HAP-1 (cell line): ENCODE results near the gene SEMA3G.

Experiments used
- DNase-seq, 2 experiments: peaks; one replicate each; pipeline ENCODE4 v3.0.0-alpha.2; 2016 to 2020; ENCODE audit warnings: low spot score in 2 of 2
- H3K27me3 ChIP-seq: fragments of 250-450 bp; sonication (Bioruptor Pico); 2 replicates; pipeline ENCODE4 v1.5.1; 2020; ENCODE audit warnings: low read depth, mild to moderate bottlenecking, moderate library complexity
- H3K36me3 ChIP-seq: fragments of 250-450 bp; sonication (Bioruptor Pico); replicated peaks from 2 replicates; pipeline ENCODE4 v1.5.1; 2020; ENCODE audit warnings: mild to moderate bottlenecking
- H3K4me1 ChIP-seq: fragments of 250-450 bp; sonication (Bioruptor Pico); 2 replicates; pipeline ENCODE4 v1.5.1; 2020; ENCODE audit warnings: mild to moderate bottlenecking
- H3K4me3 ChIP-seq: fragments of 250-450 bp; sonication (Bioruptor Pico); 2 replicates; pipeline ENCODE4 v1.5.1; 2020; ENCODE audit warnings: mild to moderate bottlenecking, moderate library complexity
- H3K9me3 ChIP-seq: fragments of 250-450 bp; sonication (Bioruptor Pico); 2 replicates; pipeline ENCODE4 v1.5.1; 2020; ENCODE audit warnings: mild to moderate bottlenecking, moderate library complexity
- in situ Hi-C: fragments of 300-500 bp; cut with MboI; formaldehyde crosslinking; loops from 3 replicates; pipeline ENCODE4 v1.14.3; 2020; ENCODE audit warnings: low sequenced_read_pairs, inconsistent platforms, mixed read lengths

Gene SEMA3G

GRCh38 chr3:52453496-52454249, 8.8 kb upstream of the SEMA3G start, which contains the start of gene TNNC1:
Gene TNNC1 (minus strand): TSS chr3:52454041. CDS start chr3:52454015, 26 bp downstream.
- H3K9me3 ChIP-seq, result no peaks in the 10 kb centered on the region
- peaks cover 16% of the 10 kb centered on the region for H3K36me3 ChIP-seq
- H3K27me3 ChIP-seq, result no peaks in the 10 kb centered on the region
- peak within 1 kb of the TSS; percentile 98 for H3K4me3 ChIP-seq
- H3K4me1 ChIP-seq, result peaks cover 8% of the 10 kb centered on the region
- DNase-seq, result no peak
- in situ Hi-C loops, result no loop called here

GRCh38 chr3:52452570-52453221, 7.8 kb upstream of the SEMA3G start:
- Histone ChIP-seq H3K36me3 (peaks cover 6% of the 10 kb centered on the region), H3K27me3 (no peaks in the 10 kb centered on the region), H3K4me3 (no peak overlapping the region), H3K4me1 (peaks cover 8% of the 10 kb centered on the region), H3K9me3 (no peaks in the 10 kb centered on the region)
- no peak for DNase-seq
- in situ Hi-C loops, result no loop called here

- H3K9me3 ChIP-seq, result no peaks in the 10 kb centered on the region
- peaks cover 8% of the 10 kb centered on the region for H3K4me1 ChIP-seq
- no peak for DNase-seq
- no peak overlapping the region for H3K4me3 ChIP-seq
- H3K27me3 ChIP-seq, result no peaks in the 10 kb centered on the region
- peaks cover under 1% of the 10 kb centered on the region; the same call in 1 of the 2 replicates for H3K36me3 ChIP-seq
- in situ Hi-C loops, result no loop called here
Measured at GRCh38 chr3:52452126-52452525, 7.2 kb upstream of the SEMA3G start.

- Histone ChIP-seq H3K4me1 (peaks cover 4% of the 10 kb centered on the region), H3K4me3 (no peak overlapping the region), H3K27me3 (no peaks in the 10 kb centered on the region), H3K36me3 (no peaks in the 10 kb centered on the region), H3K9me3 (no peaks in the 10 kb centered on the region)
- in situ Hi-C loops, result no loop called here
- DNase-seq, result no peak
Measured at GRCh38 chr3:52451237-52452083, 6.6 kb upstream of the SEMA3G start.

- DNase-seq, result no peak
- Histone ChIP-seq H3K9me3 (no peaks in the 10 kb centered on the region), H3K4me3 (no peak overlapping the region), H3K36me3 (no peaks in the 10 kb centered on the region), H3K4me1 (peaks cover 4% of the 10 kb centered on the region), H3K27me3 (no peaks in the 10 kb centered on the region)
- in situ Hi-C loops, result no loop called here
Measured at GRCh38 chr3:52450489-52451236, 5.8 kb upstream of the SEMA3G start.

GRCh38 chr3:52447512-52448355, 2.8 kb upstream of the SEMA3G start:
- in situ Hi-C loops, result no loop called here
- no peak for DNase-seq
- Histone ChIP-seq H3K27me3 (no peaks in the 10 kb centered on the region), H3K4me1 (no peaks in the 10 kb centered on the region), H3K9me3 (no peaks in the 10 kb centered on the region), H3K36me3 (no peaks in the 10 kb centered on the region), H3K4me3 (no peak overlapping the region)

- Histone ChIP-seq H3K4me1 (no peaks in the 10 kb centered on the region), H3K9me3 (no peaks in the 10 kb centered on the region)
Measured at GRCh38 chr3:52446631-52447511, 2.0 kb upstream of the SEMA3G start.

GRCh38 chr3:52446042-52446441, 1.1 kb upstream of the SEMA3G start:
- no peak for DNase-seq
- H3K27me3 ChIP-seq, result no peaks in the 10 kb centered on the region
- no peak overlapping the region for H3K4me3 ChIP-seq
- in situ Hi-C loops, result no loop called here
- no peaks in the 10 kb centered on the region for H3K36me3 ChIP-seq
- H3K4me1 ChIP-seq, result no peaks in the 10 kb centered on the region
- no peaks in the 10 kb centered on the region for H3K9me3 ChIP-seq

More at GRCh38 chr3:52446631-52447511, 2.0 kb upstream of the SEMA3G start:
- no peaks in the 10 kb centered on the region for H3K27me3 ChIP-seq
- no peak overlapping the region for H3K4me3 ChIP-seq
- in situ Hi-C loops, result no loop called here
- DNase-seq, result peak; percentile 57 to 86
- H3K36me3 ChIP-seq, result no peaks in the 10 kb centered on the region

- DNase-seq, result no peak
- H3K27me3 ChIP-seq, result no peaks in the 10 kb centered on the region
- H3K36me3 ChIP-seq, result no peaks in the 10 kb centered on the region
- H3K4me3 ChIP-seq, result no peak overlapping the region
- H3K9me3 ChIP-seq, result no peaks in the 10 kb centered on the region
- in situ Hi-C loops, result loop anchor here (5.0 kb wide), 1 partner anchor 212 kb away; no protein-coding TSS in a partner anchor
- H3K4me1 ChIP-seq, result no peaks in the 10 kb centered on the region
Measured at GRCh38 chr3:52443791-52444687, 864 bp downstream of the SEMA3G start.

GRCh38 chr3:52443268-52443610, 1.7 kb downstream of the SEMA3G start:
- no peak overlapping the region for H3K4me3 ChIP-seq
- no peaks in the 10 kb centered on the region for H3K4me1 ChIP-seq
- H3K27me3 ChIP-seq, result no peaks in the 10 kb centered on the region
- no peaks in the 10 kb centered on the region for H3K36me3 ChIP-seq
- in situ Hi-C loops, result loop anchor here (5.0 kb wide), 1 partner anchor 211 kb away; no protein-coding TSS in a partner anchor
- DNase-seq, result no peak
- no peaks in the 10 kb centered on the region for H3K9me3 ChIP-seq
